Keratinocyte (primary cell): ENCODE measurements around the gene PPP1R3C. TPM values are rescaled to one million over a fixed set of nuclear protein-coding genes. Genes with fewer than 3 reads are reported as not detected.

Experiments used
- DNase-seq: peaks from one replicate; pipeline ENCODE4 v3.0.0-alpha.2; 2011; ENCODE audit warnings: low read depth, missing footprints, low spot score
- FAIRE-seq: peaks from 2 replicates; lab custom pipeline; 2011; peaks lifted over from hg19 to GRCh38; lab: Jason Lieb, UNC
- H2AFZ ChIP-seq: 2 replicates; pipeline ENCODE4 v1.6.0; 2012; ENCODE audit warnings: low read length, control low read depth, inconsistent platforms; ENCODE audit not compliant: control insufficient read depth
- H3K27ac ChIP-seq: 2 replicates; pipeline ENCODE4 v1.5.1; 2011; ENCODE audit warnings: low read length; ENCODE audit not compliant: control insufficient read depth, insufficient read depth
- H3K27me3 ChIP-seq: 3 replicates; pipeline ENCODE4 v1.6.0; 2011; ENCODE audit warnings: low read length; ENCODE audit not compliant: control insufficient read depth, insufficient read depth; ENCODE audit errors: extremely low read depth
- H3K36me3 ChIP-seq, 2 experiments: 2 replicates in 1 of 2; 3 replicates in 1 of 2; pipeline ENCODE4 v1.5.1; 2011; ENCODE audit warnings: low read length in 2 of 2, mild to moderate bottlenecking in 1 of 2; ENCODE audit not compliant: control insufficient read depth in 2 of 2, insufficient read depth in 2 of 2; ENCODE audit errors: extremely low read depth in 1 of 2
- H3K4me1 ChIP-seq: 3 replicates; pipeline ENCODE4 v1.5.1; 2011; ENCODE audit warnings: low read length; ENCODE audit not compliant: control insufficient read depth, insufficient read depth; ENCODE audit errors: extremely low read depth
- H3K4me2 ChIP-seq: 3 replicates; pipeline ENCODE4 v1.6.0; 2011; ENCODE audit warnings: low read depth, low read length; ENCODE audit not compliant: control insufficient read depth, insufficient read depth; ENCODE audit errors: extremely low read depth
- H3K4me3 ChIP-seq, 3 experiments: fragments of 200-600 bp in 1 of 3; sonication (generic) in 1 of 3; 2 replicates in 2 of 3; 3 replicates in 1 of 3; pipeline ENCODE4 v1.5.1; 2011 to 2016; ENCODE audit warnings: low read length in 3 of 3, mild to moderate bottlenecking in 3 of 3, control low read depth in 2 of 3, inconsistent platforms in 1 of 3, low read depth in 1 of 3, mixed read lengths in 1 of 3, mixed run types in 1 of 3, moderate library complexity in 1 of 3; ENCODE audit not compliant: control insufficient read depth in 2 of 3, insufficient read depth in 2 of 3; ENCODE audit errors: extremely low read depth in 1 of 3
- H3K79me2 ChIP-seq: 2 replicates; pipeline ENCODE4 v1.6.0; 2012; ENCODE audit warnings: low read length; ENCODE audit not compliant: control insufficient read depth, insufficient read depth
- H3K9ac ChIP-seq: 3 replicates; pipeline ENCODE4 v1.6.0; 2011; ENCODE audit warnings: low read length; ENCODE audit not compliant: control insufficient read depth, insufficient read depth; ENCODE audit errors: extremely low read depth
- H3K9me1 ChIP-seq: 3 replicates; pipeline ENCODE4 v1.6.0; 2011; ENCODE audit warnings: low read length; ENCODE audit not compliant: control insufficient read depth, insufficient read depth; ENCODE audit errors: extremely low read depth
- H3K9me3 ChIP-seq: 2 replicates; pipeline ENCODE4 v1.5.1; 2012; ENCODE audit warnings: low read depth, low read length; ENCODE audit not compliant: control insufficient read depth
- H4K20me1 ChIP-seq: 3 replicates; pipeline ENCODE4 v1.6.0; 2011; ENCODE audit warnings: low read length; ENCODE audit not compliant: control insufficient read depth, insufficient read depth; ENCODE audit errors: extremely low read depth
- CTCF ChIP-seq, 3 experiments: IDR thresholded peaks in 1 of 3; conservative IDR thresholded peaks in 1 of 3; optimal IDR thresholded peaks in 1 of 3; 2 replicates in 2 of 3; 3 replicates in 1 of 3; pipeline versions ENCODE3 to v1.5.1; 2011; ENCODE audit warnings: low read length in 3 of 3, mild to moderate bottlenecking in 3 of 3, moderate library complexity in 2 of 3, control low read depth in 1 of 3, inconsistent platforms in 1 of 3; ENCODE audit not compliant: insufficient read depth in 2 of 3; ENCODE audit errors: extremely low read depth in 1 of 3
- EZH2 ChIP-seq: IDR thresholded peaks from one replicate; pipeline ENCODE4 v1.6.1; 2012; ENCODE audit warnings: inconsistent platforms, mild to moderate bottlenecking, low read length, moderate library complexity
- dilution Hi-C: fragments of 300-500 bp; cut with MboI; formaldehyde crosslinking; loops from one replicate; pipeline ENCODE4 v1.7.0; 2020; ENCODE audit warnings: low sequenced_read_pairs; ENCODE audit not compliant: extremely low pct_ligation_motif_present
- polyA plus RNA-seq, 5 experiments: library from polyadenylated mRNA; depleted of rRNA in 3 of 5; stranded (reverse) in 3 of 5; stranded (forward) in 1 of 5; unstranded in 1 of 5; fragments of >200 nt; gene quantifications; 1 replicate in 1 of 5; 2 replicates in 3 of 5; 3 replicates in 1 of 5; pipeline versions ENCODE4 v1.2.1 to v1.2.3, GENCODE V29; 2011 to 2012; ENCODE audit warnings: missing spikeins in 2 of 5, low read depth in 1 of 5, low replicate concordance in 1 of 5

PPP1R3C gene
- polyA plus RNA-seq, 1 donor (not counting 4 experiments of a cell fraction or from before 2014, with no cell fraction given): 7.3 TPM

GRCh38 chr10:91607646-91608403 is 25.0 kb downstream of the PPP1R3C start:
- Histone ChIP-seq H3K79me2 (no peaks in the 10 kb centered on the region), H3K9me3 (peaks cover 4% of the 10 kb centered on the region), H3K4me3 (no peak overlapping the region), H2AFZ (no peak overlapping the region), H3K4me1 (peaks cover 37% of the 10 kb centered on the region), H3K9me1 (no peaks in the 10 kb centered on the region), H3K27me3 (no peaks in the 10 kb centered on the region), H3K4me2 (peak overlapping the region; percentile 79), H3K9ac (no peak overlapping the region), H3K36me3 (no peaks in the 10 kb centered on the region), H4K20me1 (no peaks in the 10 kb centered on the region), H3K27ac (no peak overlapping the region)
- no peak for TF ChIP-seq CTCF (optimal IDR thresholded peaks at IDR 0.05 in 1 of 3, IDR thresholded peaks at IDR 0.05 in 1 of 3, conservative IDR thresholded peaks at IDR 0.05 in 1 of 3; ENCODE audit: extremely low read depth in 1 of 3, insufficient read depth in 2 of 3, low read length in 3 of 3)
- TF ChIP-seq EZH2: no peak
- DNase-seq: no peak
- dilution Hi-C loops: no loop called here
- FAIRE-seq: peak; percentile 51

- H3K4me2 ChIP-seq: no peak overlapping the region
- FAIRE-seq (no peak), DNase-seq (no peak)
- H3K9ac ChIP-seq: no peak overlapping the region
- H3K79me2 ChIP-seq: no peaks in the 10 kb centered on the region
- no peak overlapping the region for H3K27ac ChIP-seq
- H3K9me3 ChIP-seq: peaks cover 4% of the 10 kb centered on the region
- H3K4me1 ChIP-seq: peaks cover 37% of the 10 kb centered on the region
- TF ChIP-seq CTCF (optimal IDR thresholded peaks at IDR 0.05 in 1 of 3, IDR thresholded peaks at IDR 0.05 in 1 of 3, conservative IDR thresholded peaks at IDR 0.05 in 1 of 3; ENCODE audit: extremely low read depth in 1 of 3, insufficient read depth in 2 of 3, low read length in 3 of 3) (no peak), EZH2 (no peak)
- H3K9me1 ChIP-seq: no peaks in the 10 kb centered on the region
- H2AFZ ChIP-seq: no peak overlapping the region
- H4K20me1 ChIP-seq: no peaks in the 10 kb centered on the region
- no peaks in the 10 kb centered on the region for H3K27me3 ChIP-seq
- no peaks in the 10 kb centered on the region for H3K36me3 ChIP-seq
- dilution Hi-C loops: no loop called here
- no peak overlapping the region for H3K4me3 ChIP-seq
Observed at GRCh38 chr10:91605968-91606367, 26.9 kb downstream of the PPP1R3C start.
